GM18519 (cell line): ENCODE data around the gene SPTB.

Experiments used
- ATAC-seq: cut with Tn5 transposase; IDR thresholded peaks from one replicate; pipeline ENCODE4 v1.9.1; 2021; ENCODE audit warnings: mild to moderate bottlenecking, moderate library complexity; ENCODE audit not compliant: unreplicated experiment, low FRiP score

The SPTB gene

GRCh38 chr14:64855721-64856528, 23.8 kb downstream of the SPTB start:
- ATAC-seq, result no peak

GRCh38 chr14:64850369-64851137, 29.2 kb downstream of the SPTB start:
- ATAC-seq, result no peak

DNA sequence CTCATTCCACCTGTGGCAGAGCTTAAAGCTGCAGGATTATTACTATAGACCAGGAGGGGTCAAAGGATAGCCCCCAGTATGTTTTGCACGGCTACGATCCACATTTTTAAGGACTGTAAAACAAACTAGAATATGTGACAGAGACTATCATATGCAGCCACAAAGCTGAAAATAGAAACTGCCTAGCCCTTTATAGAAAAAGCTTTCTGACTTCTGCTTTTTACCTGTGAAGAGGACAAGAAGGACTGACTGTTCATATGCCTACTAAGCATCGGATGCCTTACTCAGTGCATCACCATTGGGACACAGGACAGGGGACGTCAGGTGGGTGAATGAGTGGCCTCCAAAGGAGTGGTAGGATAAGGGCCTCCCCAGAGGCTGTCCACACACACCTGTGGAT, 29.8 kb downstream of the SPTB start:
- peak; percentile 55 for ATAC-seq

DNA sequence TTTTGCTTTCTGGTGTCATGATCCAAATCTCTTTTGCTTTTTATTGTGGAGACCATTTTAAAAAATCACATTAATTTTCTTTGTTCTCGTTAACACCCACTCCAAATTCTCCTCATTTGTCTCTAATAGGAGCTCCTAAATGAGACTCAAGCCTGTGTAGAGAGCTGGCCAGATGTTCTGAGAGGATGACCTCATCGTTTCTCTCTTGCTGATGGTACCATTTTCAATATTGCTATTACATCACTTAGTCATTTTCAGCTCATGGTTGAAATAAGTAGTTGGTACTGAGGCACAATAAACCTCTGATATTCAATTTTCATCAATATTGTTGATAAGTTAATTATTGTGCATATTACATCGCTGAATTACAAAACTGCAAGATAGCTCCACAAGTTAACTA, 31.5 kb downstream of the SPTB start:
- ATAC-seq, result no peak

DNA sequence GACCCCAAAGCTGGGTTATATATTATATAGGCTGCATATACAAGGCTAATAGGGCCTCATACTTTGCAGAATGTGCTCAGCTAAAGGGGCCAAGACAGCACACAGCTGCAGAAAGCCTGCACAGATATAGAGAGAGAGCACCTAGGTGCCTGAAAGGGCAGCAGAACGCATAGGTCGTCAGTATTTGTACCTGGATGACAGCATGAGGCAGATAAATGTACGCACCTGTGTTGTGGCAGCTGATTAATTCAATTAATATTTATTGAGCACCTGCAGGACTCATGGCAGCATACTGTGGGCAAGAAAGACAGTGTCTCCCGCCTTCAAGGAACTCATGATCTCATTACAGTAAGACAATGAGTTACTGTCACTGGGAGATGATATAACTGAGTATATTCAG, 33.4 kb downstream of the SPTB start:
- ATAC-seq, result no peak

DNA sequence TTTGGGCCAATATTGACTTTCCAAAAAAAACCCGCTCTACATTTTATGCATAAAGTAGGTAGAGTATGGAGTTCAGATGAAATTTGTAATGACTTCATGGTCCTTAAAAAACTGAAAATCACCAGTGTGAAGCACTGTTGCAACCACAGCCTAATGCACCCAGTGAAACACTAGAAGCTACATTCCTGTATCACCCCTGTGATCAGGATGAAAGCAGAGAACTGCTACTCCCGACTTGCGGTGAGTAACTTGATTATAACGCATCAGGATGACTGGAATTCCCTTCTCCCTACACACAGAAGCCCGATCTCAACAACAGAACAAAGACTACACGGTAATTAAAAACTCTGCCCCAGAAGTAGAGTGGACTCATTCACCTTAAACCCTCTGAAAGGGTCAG, 33.8 kb downstream of the SPTB start:
- no peak for ATAC-seq

GRCh38 chr14:64844969-64845536, 34.7 kb downstream of the SPTB start:
- no peak for ATAC-seq

GRCh38 chr14:64844272-64844671, 35.4 kb downstream of the SPTB start:
- ATAC-seq, result peak; percentile 82

DNA sequence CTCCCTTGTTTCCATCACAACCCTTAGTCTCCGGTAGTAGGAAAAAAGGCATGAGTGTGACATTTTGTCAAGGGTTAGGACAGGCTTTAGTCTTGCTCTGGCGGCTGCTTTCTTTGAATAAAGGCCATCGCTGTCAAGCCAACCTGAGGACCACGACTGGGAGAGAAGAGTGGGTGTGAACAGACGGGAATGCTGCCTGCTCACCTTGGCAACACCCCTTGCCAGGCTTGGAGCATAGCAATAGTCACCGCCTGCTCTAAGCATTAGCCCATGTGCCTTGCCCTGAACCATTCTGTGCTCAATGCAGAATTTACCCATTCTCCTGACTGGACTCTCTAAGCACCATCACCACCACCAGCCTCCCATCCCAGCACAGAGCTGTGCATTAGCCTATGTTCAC, 36.2 kb downstream of the SPTB start:
- no peak for ATAC-seq

GRCh38 chr14:64841772-64842750, 37.6 kb downstream of the SPTB start:
- no peak for ATAC-seq

GRCh38 chr14:64841121-64841651, 38.5 kb downstream of the SPTB start:
- ATAC-seq, result no peak

GRCh38 chr14:64838656-64839055, 41.1 kb downstream of the SPTB start:
- no peak for ATAC-seq

- no peak for ATAC-seq
These were observed 44.3 kb downstream of the SPTB start for GRCh38 chr14:64835431-64835830.

DNA sequence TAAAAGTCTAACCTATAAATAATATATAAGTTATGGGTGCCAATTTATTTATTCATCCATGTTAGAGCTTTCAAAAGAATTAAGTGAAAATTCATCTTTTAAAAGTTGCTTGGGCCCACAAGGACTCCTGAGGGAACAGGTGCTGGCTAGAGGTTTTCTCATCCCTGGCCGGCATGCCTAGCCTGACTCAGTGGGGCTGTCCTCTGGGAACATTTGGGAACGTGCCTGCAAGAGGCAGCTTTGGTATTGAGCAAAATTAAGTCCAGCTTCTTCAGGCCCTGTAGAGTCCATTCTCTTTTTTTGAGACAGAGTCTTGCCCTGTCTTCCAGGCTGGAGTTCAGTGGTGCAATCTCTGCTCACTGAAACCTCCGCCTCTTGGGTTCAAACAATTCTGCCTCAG, 44.7 kb downstream of the SPTB start:
- ATAC-seq, result no peak

- no peak for ATAC-seq
These were observed 48.3 kb downstream of the SPTB start for GRCh38 chr14:64831419-64831818.

DNA sequence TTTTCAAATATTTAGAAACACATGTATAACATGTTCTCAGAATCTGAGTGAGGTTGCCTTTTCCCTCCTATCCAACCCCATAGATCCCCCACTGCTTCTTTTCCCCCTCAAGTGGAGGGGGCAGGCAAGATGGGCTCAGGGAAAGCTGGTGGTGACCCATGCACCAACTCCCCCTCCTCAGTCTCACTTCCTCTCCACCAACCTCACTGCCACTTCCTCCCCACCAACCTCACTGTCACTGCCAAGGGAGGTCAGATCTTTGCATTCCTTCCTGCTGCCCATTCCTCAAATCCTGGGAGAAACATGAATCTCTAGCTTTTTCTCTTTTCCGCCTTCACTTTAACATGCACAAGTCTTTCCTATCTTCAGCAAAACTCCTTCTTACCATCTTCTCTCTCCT, 48.7 kb downstream of the SPTB start:
- ATAC-seq, result no peak

GRCh38 chr14:64828071-64828470, 51.6 kb downstream of the SPTB start:
- no peak for ATAC-seq

GRCh38 chr14:64826845-64827244, 52.9 kb downstream of the SPTB start:
- ATAC-seq, result no peak

GRCh38 chr14:64826333-64826732, 53.4 kb downstream of the SPTB start:
- ATAC-seq, result no peak

DNA sequence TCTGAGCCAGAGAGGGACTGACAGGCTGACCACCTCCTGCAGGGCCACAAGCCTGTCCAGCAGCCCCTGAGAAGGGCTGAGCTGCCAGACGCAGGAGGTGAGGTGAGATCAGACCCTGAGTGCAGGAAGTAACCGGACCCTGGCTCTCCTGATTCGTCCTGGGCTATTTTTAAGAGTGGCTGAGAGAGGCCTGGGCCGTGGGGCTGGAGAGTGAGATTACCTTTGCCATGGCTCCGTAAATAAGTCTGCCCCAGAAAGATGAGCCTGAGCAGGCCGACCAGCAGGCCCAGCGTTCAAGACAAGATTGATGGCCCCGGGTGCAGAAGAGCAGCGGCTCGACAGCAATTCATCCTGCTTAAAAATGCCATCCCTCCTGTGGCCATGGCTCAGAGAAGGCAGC, 54.2 kb downstream of the SPTB start:
- ATAC-seq, result no peak
